PC-9 (cell line): ENCODE measurements around the gene TSHZ2. TPM values are rescaled to one million over a fixed set of nuclear protein-coding genes. Genes with fewer than 3 reads are reported as not detected.
"Not testable (repeated sequence)": the region's sequence is repeated elsewhere in the genome, so short reads cannot be mapped to it uniquely, and the experiment has no call there.

ENCODE experiments used
- BruUV-seq: library from RNA; stranded (reverse); fragments of 400-500 nt; replicated peaks from 2 replicates; lab custom pipeline; 2021; lab: Mats Ljungman, UMichigan
- CTCF ChIA-PET: fragments of 300-600 bp; sonication (Branson Sonifier 250); formaldehyde crosslinking; loops from one replicate; lab custom pipeline; 2022; ENCODE audit warnings: antibody characterized with exemption; lab: Charles Lee
- POLR2A ChIA-PET: fragments of 300-600 bp; sonication (Branson Sonifier 250); formaldehyde crosslinking; loops from one replicate; lab custom pipeline; 2022; ENCODE audit warnings: antibody characterized with exemption; ENCODE audit not compliant: unreplicated experiment; lab: Charles Lee
- DNase-seq, 2 experiments: peaks; one replicate each; pipeline versions ENCODE4 v3.0.0 to v3.0.0-alpha.2; 2015 to 2022; ENCODE audit warnings: mixed read lengths in 1 of 2
- H2AFZ ChIP-seq: fragments of 200-600 bp; sonication (generic); 2 replicates; pipeline ENCODE4 v1.8.1; 2017; ENCODE audit warnings: antibody characterized with exemption
- H3F3A ChIP-seq: fragments of 200-600 bp; sonication (generic); 2 replicates; pipeline ENCODE4 v1.8.1; 2017; ENCODE audit warnings: antibody characterized with exemption, mild to moderate bottlenecking, low read depth; ENCODE audit not compliant: insufficient read depth
- H3K27ac ChIP-seq: fragments of 200-600 bp; sonication (generic); 2 replicates; pipeline ENCODE4 v1.6.1; 2016; ENCODE audit warnings: mixed run types
- H3K27me3 ChIP-seq: fragments of 200-600 bp; sonication (generic); 2 replicates; pipeline ENCODE4 v1.6.1; 2016; ENCODE audit warnings: low read depth, mixed run types; ENCODE audit not compliant: insufficient read depth
- H3K36me3 ChIP-seq: fragments of 200-600 bp; sonication (generic); 2 replicates; pipeline ENCODE4 v1.6.1; 2016; ENCODE audit warnings: low read depth, mixed run types
- H3K4me1 ChIP-seq: fragments of 200-600 bp; sonication (generic); replicated peaks from 2 replicates; pipeline ENCODE4 v1.6.1; 2016; ENCODE audit warnings: mixed run types; ENCODE audit not compliant: insufficient read depth
- H3K4me2 ChIP-seq: fragments of 200-600 bp; sonication (generic); 2 replicates; pipeline ENCODE4 v1.6.1; 2017; ENCODE audit warnings: mixed run types
- H3K4me3 ChIP-seq: fragments of 200-600 bp; sonication (generic); 2 replicates; pipeline ENCODE4 v1.6.1; 2016; ENCODE audit warnings: mixed run types
- H3K79me2 ChIP-seq: fragments of 200-600 bp; sonication (generic); 2 replicates; pipeline ENCODE4 v1.6.1; 2017; ENCODE audit warnings: low read depth, mixed run types
- H3K9me2 ChIP-seq: fragments of 200-600 bp; sonication (generic); 2 replicates; pipeline ENCODE4 v1.8.1; 2017; ENCODE audit warnings: mild to moderate bottlenecking; ENCODE audit not compliant: insufficient read depth
- H3K9me3 ChIP-seq: fragments of 200-600 bp; sonication (generic); 2 replicates; pipeline ENCODE4 v1.8.1; 2016; ENCODE audit warnings: low read depth; ENCODE audit not compliant: insufficient read depth
- H4K20me1 ChIP-seq: fragments of 200-600 bp; sonication (generic); 2 replicates; pipeline ENCODE4 v1.8.1; 2017; ENCODE audit not compliant: insufficient read depth
- EZH2 ChIP-seq: fragments of 200-600 bp; sonication (generic); IDR thresholded peaks from 2 replicates; pipeline ENCODE4 v1.8.0; 2017; ENCODE audit warnings: antibody characterized with exemption, low read depth
- intact Hi-C: fragments of 100-400 bp; cut with micrococcal nuclease; formaldehyde crosslinking; loops from one replicate; pipeline ENCODE4 v1.10.0; 2022; ENCODE audit not compliant: unreplicated experiment
- total RNA-seq: library from RNA; stranded (reverse); gene quantifications from 2 replicates; pipeline ENCODE4 v1.2.3, GENCODE V29; 2021
- TF ChIP-seq, protein P1 (sequence below): fragments of 200-600 bp; sonication (generic); conservative IDR thresholded peaks from 2 replicates; pipeline ENCODE4 v1.6.1; 2017; ENCODE audit warnings: mixed run types, antibody characterized with exemption, mild to moderate bottlenecking, moderate library complexity

TSHZ2 gene
- total RNA-seq, 1 experiment from 2014 or later: not detected

DNA sequence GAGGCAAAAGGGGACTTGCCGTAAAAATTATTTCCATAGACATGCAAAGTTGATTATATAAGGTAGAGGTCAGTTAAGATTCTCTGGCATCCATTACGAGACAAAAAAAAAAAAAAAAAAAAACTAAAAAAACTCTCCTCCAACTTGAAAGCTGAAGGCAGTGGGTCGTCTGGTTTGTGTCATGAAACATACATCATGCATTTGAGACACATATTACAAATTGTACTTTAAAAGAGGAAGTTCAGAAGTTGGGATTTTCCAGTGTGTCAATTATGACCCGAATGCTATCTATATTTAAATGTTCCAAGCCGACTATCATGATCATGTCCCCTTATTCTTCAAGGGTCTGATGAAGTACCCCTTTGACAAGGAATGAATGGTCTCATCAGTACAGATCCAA lies 496.4 kb downstream of the TSHZ2 start:
- H3K79me2 ChIP-seq: no peaks in the 10 kb centered on the region
- H3K36me3 ChIP-seq: no peaks in the 10 kb centered on the region
- intact Hi-C loops: no loop called here
- no peak overlapping the region for H3K4me3 ChIP-seq
- DNase-seq: no peak
- POLR2A ChIA-PET: no interaction called here
- peaks cover 78% of the 10 kb centered on the region for H3K27me3 ChIP-seq
- H3K27ac ChIP-seq: no peak overlapping the region
- no peaks in the 10 kb centered on the region for H3F3A ChIP-seq
- H3K4me1 ChIP-seq: no peaks in the 10 kb centered on the region
- H2AFZ ChIP-seq: no peak overlapping the region
- no peak for TF ChIP-seq EZH2
- TF ChIP-seq, protein P1, sequence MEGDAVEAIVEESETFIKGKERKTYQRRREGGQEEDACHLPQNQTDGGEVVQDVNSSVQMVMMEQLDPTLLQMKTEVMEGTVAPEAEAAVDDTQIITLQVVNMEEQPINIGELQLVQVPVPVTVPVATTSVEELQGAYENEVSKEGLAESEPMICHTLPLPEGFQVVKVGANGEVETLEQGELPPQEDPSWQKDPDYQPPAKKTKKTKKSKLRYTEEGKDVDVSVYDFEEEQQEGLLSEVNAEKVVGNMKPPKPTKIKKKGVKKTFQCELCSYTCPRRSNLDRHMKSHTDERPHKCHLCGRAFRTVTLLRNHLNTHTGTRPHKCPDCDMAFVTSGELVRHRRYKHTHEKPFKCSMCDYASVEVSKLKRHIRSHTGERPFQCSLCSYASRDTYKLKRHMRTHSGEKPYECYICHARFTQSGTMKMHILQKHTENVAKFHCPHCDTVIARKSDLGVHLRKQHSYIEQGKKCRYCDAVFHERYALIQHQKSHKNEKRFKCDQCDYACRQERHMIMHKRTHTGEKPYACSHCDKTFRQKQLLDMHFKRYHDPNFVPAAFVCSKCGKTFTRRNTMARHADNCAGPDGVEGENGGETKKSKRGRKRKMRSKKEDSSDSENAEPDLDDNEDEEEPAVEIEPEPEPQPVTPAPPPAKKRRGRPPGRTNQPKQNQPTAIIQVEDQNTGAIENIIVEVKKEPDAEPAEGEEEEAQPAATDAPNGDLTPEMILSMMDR: no peak
- H3K4me2 ChIP-seq: no peak overlapping the region
- no peaks in the 10 kb centered on the region for H3K9me3 ChIP-seq
- no peaks in the 10 kb centered on the region for H4K20me1 ChIP-seq
- no peaks in the 10 kb centered on the region for H3K9me2 ChIP-seq
- CTCF ChIA-PET: no interaction called here
- BruUV-seq: no TSS peak

DNA sequence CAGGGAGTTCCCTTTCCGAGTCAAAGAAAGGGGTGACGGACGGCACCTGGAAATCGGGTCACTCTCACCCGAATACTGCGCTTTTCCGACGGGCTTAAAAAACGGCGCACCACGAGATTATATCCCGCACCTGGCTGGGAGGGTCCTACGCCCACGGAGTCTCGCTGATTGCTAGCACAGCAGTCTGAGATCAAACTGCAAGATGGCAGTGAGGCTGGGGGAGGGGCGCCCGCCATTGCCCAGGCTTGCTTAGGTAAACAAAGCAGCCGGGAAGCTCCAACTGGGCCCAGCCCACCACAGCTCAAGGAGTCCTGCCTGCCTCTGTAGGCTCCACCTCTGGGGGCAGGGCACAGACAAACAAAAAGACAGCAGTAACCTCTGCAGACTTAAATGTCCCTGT lies 500.7 kb downstream of the TSHZ2 start:
- H3K27ac ChIP-seq, CTCF ChIA-PET: not testable (repeated sequence)
- peaks cover 40% of the 10 kb centered on the region for H3K27me3 ChIP-seq

DNA sequence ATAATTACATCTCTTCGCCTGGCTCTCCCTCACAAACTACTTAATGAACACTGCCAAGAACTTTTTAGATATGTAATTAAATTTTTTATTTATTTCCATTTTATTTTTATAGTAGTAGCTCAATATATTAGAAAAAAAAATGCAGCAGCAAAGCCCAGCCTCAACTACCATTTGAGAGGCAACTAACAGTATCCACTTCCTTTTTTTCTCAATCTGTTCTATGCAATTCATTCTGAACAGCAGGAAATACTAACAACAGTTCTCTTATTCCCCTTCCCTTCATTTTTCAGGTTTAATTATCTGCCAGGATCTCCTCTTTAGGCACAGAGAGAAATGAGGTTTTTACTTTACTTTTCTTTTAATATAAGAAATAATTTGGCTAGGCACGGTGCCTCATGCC lies 508.8 kb downstream of the TSHZ2 start:
- H3K4me2 ChIP-seq: no peak overlapping the region
- no TSS peak for BruUV-seq
- no peaks in the 10 kb centered on the region for H3K4me1 ChIP-seq
- DNase-seq: no peak
- no peaks in the 10 kb centered on the region for H3F3A ChIP-seq
- ChIA-PET POLR2A (no interaction called here), CTCF (no interaction called here)
- no peak overlapping the region for H3K4me3 ChIP-seq
- H3K27me3 ChIP-seq: peaks cover 50% of the 10 kb centered on the region
- no peaks in the 10 kb centered on the region for H3K9me2 ChIP-seq
- H2AFZ ChIP-seq: no peak overlapping the region
- H4K20me1 ChIP-seq: no peaks in the 10 kb centered on the region
- H3K9me3 ChIP-seq: no peaks in the 10 kb centered on the region
- intact Hi-C loops: no loop called here
- H3K36me3 ChIP-seq: no peaks in the 10 kb centered on the region
- no peaks in the 10 kb centered on the region for H3K79me2 ChIP-seq
- H3K27ac ChIP-seq: no peak overlapping the region
- TF ChIP-seq, protein P1: no peak
- no peak for TF ChIP-seq EZH2

More for the DNA sequence above, 500.7 kb downstream of the TSHZ2 start:
- POLR2A ChIA-PET, H3K9me3 ChIP-seq, H2AFZ ChIP-seq, BruUV-seq, H4K20me1 ChIP-seq, intact Hi-C loops, H3K4me3 ChIP-seq, H3K4me1 ChIP-seq, H3K79me2 ChIP-seq, DNase-seq, H3K36me3 ChIP-seq, H3K9me2 ChIP-seq, H3F3A ChIP-seq, H3K4me2 ChIP-seq: not testable (repeated sequence)
